ENCODE results near the gene S100Z. TPM values are rescaled to one million over a fixed set of nuclear protein-coding genes. Genes with fewer than 3 reads are reported as not detected.

Gene S100Z
- total and polyA plus RNA-seq, 9 of the 15 experiments (the other 6 are each of a cell fraction or from before 2014, with no cell fraction given): 0.15 to 0.42 (median 0.20) TPM; not detected in 6

- no peak for TF ChIP-seq ZNF655 (CRISPR knock-in tag; IDR thresholded peaks at IDR 0.05)
- no peak for TF ChIP-seq ARID2 (IDR thresholded peaks at IDR 0.05)
- no peak for TF ChIP-seq HLTF (IDR thresholded peaks at IDR 0.05)
- TF ChIP-seq STAT6 (CRISPR knock-in tag; IDR thresholded peaks at IDR 0.05): no peak
- no peak for TF ChIP-seq ZNF77 (CRISPR knock-in tag; IDR thresholded peaks at IDR 0.05)
- TF ChIP-seq ZNF217 (CRISPR knock-in tag; IDR thresholded peaks at IDR 0.05): no peak
Observed at GRCh38 chr5:76943006-76943405, 93.2 kb downstream of the S100Z start (continued).

GRCh38 chr5:76944638-76945037 lies 94.8 kb downstream of the S100Z start:
- Histone ChIP-seq H3K4me3 (no peak overlapping the region), H3K4me2 (ENCODE audit: insufficient read depth, low read length) (no peak overlapping the region), H2AFZ (ENCODE audit: low read depth, low read length) (no peak overlapping the region), H3K4me1 (replicated peaks in 1 of 2; ENCODE audit: control insufficient read depth in 2 of 2, insufficient read depth in 2 of 2, low read length in 2 of 2) (peaks cover 4 to 15% of the 10 kb centered on the region in 2 experiments; a peak in 3 of 5 replicates), H4K20me1 (replicated peaks; ENCODE audit: control insufficient read depth, insufficient read depth, low read length) (no peaks in the 10 kb centered on the region), H3K27me3 (ENCODE audit: control insufficient read depth in 2 of 2, insufficient read depth in 2 of 2, low read length in 2 of 2) (no peaks in the 10 kb centered on the region; a peak in 1 of 5 replicates), H3K9me3 (replicated peaks; ENCODE audit: control insufficient read depth, insufficient read depth, low read depth, low read length) (no peaks in the 10 kb centered on the region), H3K9me1 (ENCODE audit: control insufficient read depth, insufficient read depth, low read length) (no peaks in the 10 kb centered on the region), H3K36me3 (ENCODE audit: control insufficient read depth, insufficient read depth, low read length) (no peaks in the 10 kb centered on the region), H3K79me2 (ENCODE audit: control insufficient read depth, insufficient read depth, low read length) (no peaks in the 10 kb centered on the region), H3K27ac (ENCODE audit: extremely low read depth, low read depth, low read length) (no peak overlapping the region), H3K9ac (ENCODE audit: insufficient read depth in 1 of 2, low read depth in 2 of 2, low read length in 2 of 2) (no peak overlapping the region)
- 70% methylated on average over 5 of the region's 5 CpGs for WGBS (ENCODE audit: insufficient coverage, low coverage, missing lambda C conversion rate)
- FAIRE-seq: no peak
- in situ Hi-C loops (cut with MboI) (no loop called here), intact Hi-C loops (cut with micrococcal nuclease) (no loop called here)
- TF ChIP-seq NKRF (IDR thresholded peaks at IDR 0.05; ENCODE audit: borderline replicate concordance) (no peak), MBD2 (IDR thresholded peaks at IDR 0.05; ENCODE audit: borderline replicate concordance, low read depth) (no peak), RBM34 (IDR thresholded peaks at IDR 0.05; ENCODE audit: borderline replicate concordance, insufficient read depth, low read length) (no peak)
- no peak for ATAC-seq
- no peak for DNase-seq (ENCODE audit: extremely low read depth in 1 of 4, low spot score in 3 of 4)
- no TSS peak for BruUV-seq (replicated peaks)
- ChIA-PET POLR2A (interaction anchor here (0.7 kb wide), 1 partner anchor 42 kb away, joined by 3 read pairs; no protein-coding TSS in a partner anchor), CTCF (ENCODE audit: low intra/inter-chr PET ratio) (no interaction called here)
